ENCODE data around the gene ACAP1.
"Not testable (repeated sequence)": the region's sequence is repeated elsewhere in the genome, so short reads cannot be mapped to it uniquely, and the experiment has no call there.

GRCh38 chr17:7332600-7333069, 3.7 kb upstream of the ACAP1 start:
- TF ChIP-seq CTCF (IDR thresholded peaks at IDR 0.05 in 8 of 11, conservative IDR thresholded peaks at IDR 0.05 in 3 of 11); POLR2A (IDR thresholded peaks at IDR 0.05): not testable (repeated sequence)
